B cell (primary cell): ENCODE measurements around the gene UAP1L1.

Source experiments
- EZH2 ChIP-seq: IDR thresholded peaks from 2 replicates; pipeline ENCODE4 v1.6.1; 2012; ENCODE audit warnings: borderline replicate concordance, low read depth, mild to moderate bottlenecking, moderate library complexity, low read length; ENCODE audit not compliant: insufficient read depth, poor library complexity, severe bottlenecking
- TF ChIP-seq, protein P1 (sequence below): fragments of 200-600 bp; IDR thresholded peaks from one replicate; pipeline ENCODE4 v1.8.0; 2022; ENCODE audit warnings: antibody characterized with exemption, mild to moderate bottlenecking

DNA sequence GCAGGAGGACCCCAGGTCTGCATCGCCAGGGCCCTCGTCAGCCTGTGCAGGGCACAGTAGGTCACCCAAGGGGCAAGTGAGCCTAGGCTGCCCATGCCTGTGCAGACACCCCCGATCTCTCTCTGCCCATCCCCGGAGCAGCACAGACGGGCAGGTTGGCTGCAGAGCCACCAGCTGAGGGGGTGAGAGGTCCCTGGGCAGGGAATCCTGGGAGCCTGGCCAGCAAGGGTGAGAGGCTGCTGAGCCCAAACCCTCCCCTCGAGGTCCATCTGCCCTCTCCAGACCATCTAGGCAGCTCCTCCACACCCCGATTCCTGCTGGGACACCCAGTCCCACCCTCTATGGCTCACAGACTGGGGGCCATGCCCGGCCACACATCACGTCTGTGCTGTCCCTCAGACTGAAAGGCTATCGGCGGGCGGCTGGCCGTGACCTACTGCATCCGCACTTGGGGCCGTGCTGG, 40.0 kb downstream of the UAP1L1 start:
- TF ChIP-seq, protein P1, sequence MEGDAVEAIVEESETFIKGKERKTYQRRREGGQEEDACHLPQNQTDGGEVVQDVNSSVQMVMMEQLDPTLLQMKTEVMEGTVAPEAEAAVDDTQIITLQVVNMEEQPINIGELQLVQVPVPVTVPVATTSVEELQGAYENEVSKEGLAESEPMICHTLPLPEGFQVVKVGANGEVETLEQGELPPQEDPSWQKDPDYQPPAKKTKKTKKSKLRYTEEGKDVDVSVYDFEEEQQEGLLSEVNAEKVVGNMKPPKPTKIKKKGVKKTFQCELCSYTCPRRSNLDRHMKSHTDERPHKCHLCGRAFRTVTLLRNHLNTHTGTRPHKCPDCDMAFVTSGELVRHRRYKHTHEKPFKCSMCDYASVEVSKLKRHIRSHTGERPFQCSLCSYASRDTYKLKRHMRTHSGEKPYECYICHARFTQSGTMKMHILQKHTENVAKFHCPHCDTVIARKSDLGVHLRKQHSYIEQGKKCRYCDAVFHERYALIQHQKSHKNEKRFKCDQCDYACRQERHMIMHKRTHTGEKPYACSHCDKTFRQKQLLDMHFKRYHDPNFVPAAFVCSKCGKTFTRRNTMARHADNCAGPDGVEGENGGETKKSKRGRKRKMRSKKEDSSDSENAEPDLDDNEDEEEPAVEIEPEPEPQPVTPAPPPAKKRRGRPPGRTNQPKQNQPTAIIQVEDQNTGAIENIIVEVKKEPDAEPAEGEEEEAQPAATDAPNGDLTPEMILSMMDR: no peak
- no peak for TF ChIP-seq EZH2
